Fibroblast of pulmonary artery (primary cell): ENCODE measurements around the gene MCRIP2.

Experiments
- DNase-seq: peaks from one replicate; pipeline ENCODE4 v3.0.0-alpha.2; 2010; ENCODE audit warnings: low read depth
- H3K4me3 ChIP-seq: replicated peaks from 2 replicates; pipeline ENCODE4 v1.5.1; 2011; ENCODE audit warnings: low read depth, mild to moderate bottlenecking, control low read depth, low read length, moderate library complexity
- CTCF ChIP-seq: IDR thresholded peaks from 2 replicates; pipeline ENCODE4 v1.5.1; 2011; ENCODE audit warnings: mild to moderate bottlenecking, control low read depth, low read length, inconsistent platforms; ENCODE audit errors: missing control alignments

The MCRIP2 gene

GRCh38 chr16:641326-642188 lies at the start of gene MCRIP2:
Gene MCRIP2, plus strand, starts transcription at chr16:641828. Its CDS starts 164 bp downstream, at chr16:641992.
- peak within 1 kb of the TSS; percentile 70 for H3K4me3 ChIP-seq
- DNase-seq = peak; percentile 71
- TF ChIP-seq CTCF = no peak

- H3K4me3 ChIP-seq = no peak overlapping the region
- no peak for TF ChIP-seq CTCF
- no peak for DNase-seq
Observed at GRCh38 chr16:591892-592517, 49.6 kb upstream of the MCRIP2 start.

GRCh38 chr16:592518-593306 lies 48.9 kb upstream of the MCRIP2 start:
- no peak for TF ChIP-seq CTCF
- DNase-seq = peak; percentile 47
- H3K4me3 ChIP-seq = no peak overlapping the region

GRCh38 chr16:593406-593805 lies 48.2 kb upstream of the MCRIP2 start:
- no peak for TF ChIP-seq CTCF
- no peak overlapping the region for H3K4me3 ChIP-seq
- DNase-seq = no peak

- DNase-seq = no peak
- no peak overlapping the region for H3K4me3 ChIP-seq
- no peak for TF ChIP-seq CTCF
Observed at GRCh38 chr16:593807-594206, 47.8 kb upstream of the MCRIP2 start.

- no peak for DNase-seq
- no peak for TF ChIP-seq CTCF
Observed at GRCh38 chr16:595094-595528, 46.5 kb upstream of the MCRIP2 start.

More at GRCh38 chr16:595094-595528, 46.5 kb upstream of the MCRIP2 start:
- no peak overlapping the region for H3K4me3 ChIP-seq
